SU-DHL-6 (cell line): ENCODE measurements around the gene NCKAP5.

Experiments used
- H2AFZ ChIP-seq: fragments of 200-600 bp; sonication (generic); 2 replicates; pipeline ENCODE4 v1.6.1; 2014; ENCODE audit warnings: low read depth, mild to moderate bottlenecking, moderate library complexity, mixed read lengths, antibody characterized with exemption, low read length; ENCODE audit not compliant: severe bottlenecking
- H3F3A ChIP-seq: fragments of 200-600 bp; shearing (Covaris generic); 2 replicates; pipeline ENCODE4 v1.6.0; 2016; ENCODE audit warnings: antibody characterized with exemption, mild to moderate bottlenecking; ENCODE audit not compliant: insufficient read depth
- H3K27ac ChIP-seq: fragments of 200-600 bp; sonication (generic); 2 replicates; pipeline ENCODE4 v1.5.1; 2016; ENCODE audit warnings: low read depth, mild to moderate bottlenecking, low read length, moderate library complexity, mixed read lengths
- H3K27me3 ChIP-seq: fragments of 200-600 bp; sonication (generic), shearing (Covaris generic); 2 replicates; pipeline ENCODE4 v1.6.0; 2014; ENCODE audit warnings: mild to moderate bottlenecking, low read length
- H3K36me3 ChIP-seq: fragments of 200-600 bp; sonication (generic); 2 replicates; pipeline ENCODE4 v1.6.1; 2014; ENCODE audit warnings: mild to moderate bottlenecking, low read length, mixed read lengths
- H3K4me2 ChIP-seq: fragments of 300-600, 200-600 bp; shearing (Covaris generic), sonication (generic); 2 replicates; pipeline ENCODE4 v1.6.0; 2014; ENCODE audit warnings: low read length, low read depth, mild to moderate bottlenecking; ENCODE audit not compliant: poor library complexity, severe bottlenecking
- H3K4me3 ChIP-seq: fragments of 200-600 bp; sonication (generic); 2 replicates; pipeline ENCODE4 v1.5.1; 2014; ENCODE audit warnings: antibody characterized with exemption, low read length, mild to moderate bottlenecking, mixed read lengths; ENCODE audit not compliant: insufficient read depth, poor library complexity, severe bottlenecking
- H3K79me2 ChIP-seq: fragments of 200-600 bp; sonication (generic); 2 replicates; pipeline ENCODE4 v1.6.1; 2014; ENCODE audit warnings: mild to moderate bottlenecking, low read length, moderate library complexity; ENCODE audit not compliant: insufficient read depth
- H3K9ac ChIP-seq: fragments of 200-600 bp; sonication (generic); 2 replicates; pipeline ENCODE4 v1.7.0; 2014; ENCODE audit warnings: mild to moderate bottlenecking, low read length
- H3K9me2 ChIP-seq: fragments of 200-600 bp; sonication (generic); replicated peaks from 2 replicates; pipeline ENCODE4 v1.6.1; 2014; ENCODE audit warnings: low read length; ENCODE audit not compliant: insufficient read depth
- H3K9me3 ChIP-seq: fragments of 200-600 bp; sonication (generic); 2 replicates; pipeline ENCODE4 v1.6.1; 2014; ENCODE audit warnings: low read length, mixed read lengths; ENCODE audit not compliant: insufficient read depth
- H4K20me1 ChIP-seq: fragments of 200-600 bp; sonication (generic); 2 replicates; pipeline ENCODE4 v1.6.1; 2014; ENCODE audit warnings: low read depth, mild to moderate bottlenecking, antibody characterized with exemption, low read length, moderate library complexity, mixed read lengths
- CTCF ChIP-seq: fragments of 200-600 bp; sonication (generic); IDR thresholded peaks from one replicate; pipeline ENCODE4 v1.5.1; 2017; ENCODE audit warnings: antibody characterized with exemption, mild to moderate bottlenecking, low read length, moderate library complexity; ENCODE audit not compliant: insufficient read depth, poor library complexity, severe bottlenecking
- EZH2phosphoT487 ChIP-seq: fragments of 200-600 bp; sonication (generic), shearing (Covaris generic); conservative IDR thresholded peaks from 2 replicates; pipeline ENCODE4 v1.6.1; 2018; ENCODE audit warnings: mild to moderate bottlenecking, antibody characterized with exemption, low read length, moderate library complexity, mixed read lengths

Gene NCKAP5

GRCh38 chr2:132980304-132980703 lies 588.0 kb downstream of the NCKAP5 start:
- Histone ChIP-seq H3K4me3 (no peak overlapping the region), H3K4me2 (no peak overlapping the region)

DNA sequence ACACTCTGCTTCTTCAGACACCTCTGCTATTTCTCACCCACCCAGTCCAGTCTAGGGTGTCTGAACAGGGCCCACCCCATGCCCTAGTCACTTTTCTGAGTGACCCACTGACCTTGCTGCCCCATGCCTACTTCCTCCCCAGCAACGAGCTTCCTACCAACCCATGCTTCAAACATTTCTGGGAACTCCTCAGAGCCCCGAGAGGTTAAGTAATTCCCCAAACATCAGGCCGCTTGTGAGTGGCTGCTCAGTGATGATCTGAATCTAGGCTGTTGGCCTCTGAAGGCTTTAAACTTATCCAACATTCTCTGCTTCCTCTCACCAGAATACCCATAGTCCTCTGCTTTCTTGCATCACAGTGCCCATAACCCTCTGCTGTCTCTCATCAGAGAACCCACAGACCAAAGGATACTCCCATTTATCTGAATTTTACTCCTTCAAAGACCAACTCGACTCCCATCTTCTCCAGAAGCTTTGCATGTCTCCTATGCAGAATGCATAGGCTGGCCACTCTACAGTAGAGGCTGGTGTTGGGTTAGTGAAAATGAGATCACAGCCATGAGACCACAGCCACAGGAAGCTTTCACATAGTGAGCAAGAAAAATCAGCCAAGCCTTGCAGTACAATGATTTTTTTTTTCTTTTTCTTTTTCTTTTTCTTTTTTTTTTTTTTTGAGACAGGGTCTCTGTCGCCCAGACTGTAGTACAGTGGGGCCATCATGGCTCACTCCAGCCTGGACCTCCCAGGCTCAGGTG lies 588.7 kb downstream of the NCKAP5 start:
- H3K27me3 ChIP-seq = no peaks in the 10 kb centered on the region
- no peaks in the 10 kb centered on the region for H3K9me3 ChIP-seq

More at GRCh38 chr2:132980304-132980703, 588.0 kb downstream of the NCKAP5 start:
- Histone ChIP-seq H3K9me3 (no peaks in the 10 kb centered on the region), H4K20me1 (no peaks in the 10 kb centered on the region), H3K9ac (no peak overlapping the region), H3K27ac (no peak overlapping the region), H3K9me2 (no peaks in the 10 kb centered on the region), H3F3A (no peaks in the 10 kb centered on the region), H3K79me2 (no peaks in the 10 kb centered on the region), H2AFZ (no peak overlapping the region), H3K36me3 (no peaks in the 10 kb centered on the region), H3K27me3 (no peaks in the 10 kb centered on the region)
- TF ChIP-seq CTCF = no peak
- TF ChIP-seq EZH2phosphoT487 = no peak

GRCh38 chr2:132978840-132979239 lies 589.4 kb downstream of the NCKAP5 start:
- no peaks in the 10 kb centered on the region for H3K9me3 ChIP-seq
- H3K79me2 ChIP-seq = no peaks in the 10 kb centered on the region
- H3K4me2 ChIP-seq = no peak overlapping the region
- no peaks in the 10 kb centered on the region for H3K27me3 ChIP-seq
- H3K9me2 ChIP-seq = no peaks in the 10 kb centered on the region
- H3F3A ChIP-seq = no peaks in the 10 kb centered on the region
- H2AFZ ChIP-seq = no peak overlapping the region
- H3K9ac ChIP-seq = no peak overlapping the region
- H3K36me3 ChIP-seq = no peaks in the 10 kb centered on the region
- no peaks in the 10 kb centered on the region for H4K20me1 ChIP-seq
- H3K27ac ChIP-seq = no peak overlapping the region
- no peak overlapping the region for H3K4me3 ChIP-seq
- no peak for TF ChIP-seq CTCF
- no peak for TF ChIP-seq EZH2phosphoT487

More for the DNA sequence above, 588.7 kb downstream of the NCKAP5 start:
- Histone ChIP-seq H4K20me1 (no peaks in the 10 kb centered on the region), H3F3A (no peaks in the 10 kb centered on the region), H3K79me2 (no peaks in the 10 kb centered on the region), H3K9me2 (no peaks in the 10 kb centered on the region), H3K4me3 (no peak overlapping the region), H3K27ac (no peak overlapping the region), H3K4me2 (no peak overlapping the region), H2AFZ (no peak overlapping the region), H3K9ac (no peak overlapping the region), H3K36me3 (no peaks in the 10 kb centered on the region)
- no peak for TF ChIP-seq CTCF
- no peak for TF ChIP-seq EZH2phosphoT487
